ENCODE data around the gene BLM.
"Not testable (repeated sequence)": the region's sequence is repeated elsewhere in the genome, so short reads cannot be mapped to it uniquely, and the experiment has no call there.

Gene BLM

GRCh38 chr15:90825115-90825899 is 108.2 kb downstream of the BLM start:
- DNase-seq: not testable (repeated sequence)

GRCh38 chr15:90826206-90826885 is 109.2 kb downstream of the BLM start:
- DNase-seq: not testable (repeated sequence)

- no peak for DNase-seq
Observed at GRCh38 chr15:90826886-90827435, 109.8 kb downstream of the BLM start.

- no peak for DNase-seq
Observed at GRCh38 chr15:90828111-90828510, 111.0 kb downstream of the BLM start.

GRCh38 chr15:90829126-90829525 is 112.0 kb downstream of the BLM start:
- DNase-seq: no peak

- peak; percentile 86 for DNase-seq
Observed at GRCh38 chr15:90829942-90830440, 112.8 kb downstream of the BLM start.

GRCh38 chr15:90834626-90835025 is 117.5 kb downstream of the BLM start:
- no peak for DNase-seq

GRCh38 chr15:90836296-90836871 is 119.2 kb downstream of the BLM start:
- DNase-seq: no peak

- DNase-seq: peak; percentile 81
Observed at GRCh38 chr15:90837094-90837493, 119.9 kb downstream of the BLM start.

GRCh38 chr15:90838139-90838538 is 121.0 kb downstream of the BLM start:
- DNase-seq: peak; percentile 93

- peak; percentile 39 for DNase-seq
Observed at GRCh38 chr15:90838544-90838943, 121.4 kb downstream of the BLM start.

GRCh38 chr15:90839187-90840071 is 122.3 kb downstream of the BLM start:
- DNase-seq: peak; percentile 35

GRCh38 chr15:90840157-90840855 is 123.2 kb downstream of the BLM start:
- no peak for DNase-seq

GRCh38 chr15:90840954-90841353 is 123.8 kb downstream of the BLM start:
- no peak for DNase-seq

GRCh38 chr15:90844696-90845095 is 127.5 kb downstream of the BLM start:
- DNase-seq: no peak

- DNase-seq: peak; percentile 87
Observed at GRCh38 chr15:90845201-90845949, 128.2 kb downstream of the BLM start.

- not testable (repeated sequence) for DNase-seq
Observed at GRCh38 chr15:90849424-90849823, 132.3 kb downstream of the BLM start.

- peak; percentile 68 for DNase-seq
Observed at GRCh38 chr15:90851114-90851513, 134.0 kb downstream of the BLM start.

GRCh38 chr15:90851940-90852339 is 134.8 kb downstream of the BLM start:
- DNase-seq: peak; percentile 42

GRCh38 chr15:90855139-90855538 is 138.0 kb downstream of the BLM start:
- DNase-seq: no peak

- no peak for DNase-seq
Observed at GRCh38 chr15:90857337-90857736, 140.2 kb downstream of the BLM start.

Measured in stimulated activated CD4-positive, alpha-beta T cell treated with anti-CD3 and anti-CD28 coated beads, Interleukin-1b, Interleukin-23, amount 100 ng/mL, for 48 hours (primary cell).